22Rv1 (cell line): ENCODE data around the gene SKAP2.

Experiments used
- CTCF ChIP-seq: fragments of 450-650 bp; IDR thresholded peaks from 2 replicates; pipeline ENCODE4 v1.5.1; 2017; ENCODE audit warnings: mild to moderate bottlenecking
- ZFX ChIP-seq: fragments of 450-650 bp; IDR thresholded peaks from 2 replicates; pipeline ENCODE4 v1.6.1; 2017; ENCODE audit warnings: antibody characterized with exemption, borderline replicate concordance

- TF ChIP-seq ZFX (no peak), CTCF (no peak)
These were observed 87.0 kb downstream of the SKAP2 start for GRCh38 chr7:26777385-26777784.
